ENCODE data around the gene CALN1.

CALN1 gene

GRCh38 chr7:72308986-72309385 is 103.2 kb downstream of the CALN1 start:
- DNase-seq (ENCODE audit: low read depth): no peak

GRCh38 chr7:72307566-72307965 is 104.6 kb downstream of the CALN1 start:
- DNase-seq (ENCODE audit: low read depth): no peak
- TF ChIP-seq CTCF (conservative IDR thresholded peaks at IDR 0.05; ENCODE audit: control insufficient read depth, insufficient read depth, low read depth, low read length): no peak
- H3K4me3 ChIP-seq (ENCODE audit: control insufficient read depth, low read depth, low read length): no peak overlapping the region

More at GRCh38 chr7:72308986-72309385, 103.2 kb downstream of the CALN1 start:
- H3K4me3 ChIP-seq (ENCODE audit: control insufficient read depth, low read depth, low read length): no peak overlapping the region
- no peak for TF ChIP-seq CTCF (conservative IDR thresholded peaks at IDR 0.05; ENCODE audit: control insufficient read depth, insufficient read depth, low read depth, low read length)

GRCh38 chr7:72298912-72299311 is 113.2 kb downstream of the CALN1 start:
- DNase-seq (ENCODE audit: low read depth): no peak
- no peak for TF ChIP-seq CTCF (conservative IDR thresholded peaks at IDR 0.05; ENCODE audit: control insufficient read depth, insufficient read depth, low read depth, low read length)
- H3K4me3 ChIP-seq (ENCODE audit: control insufficient read depth, low read depth, low read length): no peak overlapping the region

GRCh38 chr7:72298091-72298490 is 114.0 kb downstream of the CALN1 start:
- no peak for TF ChIP-seq CTCF (conservative IDR thresholded peaks at IDR 0.05; ENCODE audit: control insufficient read depth, insufficient read depth, low read depth, low read length)
- DNase-seq (ENCODE audit: low read depth): no peak

GRCh38 chr7:72297636-72298035 is 114.5 kb downstream of the CALN1 start:
- DNase-seq (ENCODE audit: low read depth): no peak
- TF ChIP-seq CTCF (conservative IDR thresholded peaks at IDR 0.05; ENCODE audit: control insufficient read depth, insufficient read depth, low read depth, low read length): no peak
- H3K4me3 ChIP-seq (ENCODE audit: control insufficient read depth, low read depth, low read length): no peak overlapping the region

More at GRCh38 chr7:72298091-72298490, 114.0 kb downstream of the CALN1 start:
- H3K4me3 ChIP-seq (ENCODE audit: control insufficient read depth, low read depth, low read length): no peak overlapping the region

- H3K4me3 ChIP-seq (ENCODE audit: control insufficient read depth, low read depth, low read length): no peak overlapping the region
- no peak for TF ChIP-seq CTCF (conservative IDR thresholded peaks at IDR 0.05; ENCODE audit: control insufficient read depth, insufficient read depth, low read depth, low read length)
- no peak for DNase-seq (ENCODE audit: low read depth)
Measured at GRCh38 chr7:72292794-72293193, 119.3 kb downstream of the CALN1 start.

- no peak for TF ChIP-seq CTCF (conservative IDR thresholded peaks at IDR 0.05; ENCODE audit: control insufficient read depth, insufficient read depth, low read depth, low read length)
- DNase-seq (ENCODE audit: low read depth): no peak
- no peak overlapping the region for H3K4me3 ChIP-seq (ENCODE audit: control insufficient read depth, low read depth, low read length)
Measured at GRCh38 chr7:72292118-72292517, 120.0 kb downstream of the CALN1 start.
